ENCODE data around the gene MICAL2.

Gene MICAL2

GRCh38 chr11:12110201-12110713, at the start of gene MICAL2:
Gene MICAL2, plus strand, starts transcription at chr11:12110590. Its CDS starts 51,566 bp downstream, at chr11:12162156.
- DNase-seq (ENCODE audit: low read depth) = peak; percentile 65

- no peak for DNase-seq (ENCODE audit: low read depth)
These were observed 48.4 kb upstream of the MICAL2 start for GRCh38 chr11:12061851-12062560.

GRCh38 chr11:12063251-12063650, 47.1 kb upstream of the MICAL2 start:
- no peak for DNase-seq (ENCODE audit: low read depth)

GRCh38 chr11:12064136-12064953, 46.0 kb upstream of the MICAL2 start:
- DNase-seq (ENCODE audit: low read depth) = no peak

GRCh38 chr11:12064954-12065280, 45.5 kb upstream of the MICAL2 start:
- no peak for DNase-seq (ENCODE audit: low read depth)

- no peak for DNase-seq (ENCODE audit: low read depth)
These were observed 44.2 kb upstream of the MICAL2 start for GRCh38 chr11:12066056-12066798.

- no peak for DNase-seq (ENCODE audit: low read depth)
These were observed 43.4 kb upstream of the MICAL2 start for GRCh38 chr11:12066799-12067508.

GRCh38 chr11:12067796-12068357, 42.5 kb upstream of the MICAL2 start:
- DNase-seq (ENCODE audit: low read depth) = no peak

GRCh38 chr11:12069066-12069676, 41.2 kb upstream of the MICAL2 start:
- no peak for DNase-seq (ENCODE audit: low read depth)

- DNase-seq (ENCODE audit: low read depth) = no peak
These were observed 39.7 kb upstream of the MICAL2 start for GRCh38 chr11:12070446-12071267.

GRCh38 chr11:12071574-12071973, 38.8 kb upstream of the MICAL2 start:
- no peak for DNase-seq (ENCODE audit: low read depth)

GRCh38 chr11:12073436-12073835, 37.0 kb upstream of the MICAL2 start:
- DNase-seq (ENCODE audit: low read depth) = no peak

- no peak for DNase-seq (ENCODE audit: low read depth)
These were observed 36.5 kb upstream of the MICAL2 start for GRCh38 chr11:12073886-12074285.

GRCh38 chr11:12074529-12075195, 35.7 kb upstream of the MICAL2 start:
- no peak for DNase-seq (ENCODE audit: low read depth)

- no peak for DNase-seq (ENCODE audit: low read depth)
These were observed 35.1 kb upstream of the MICAL2 start for GRCh38 chr11:12075291-12075690.

GRCh38 chr11:12075822-12076821, 34.3 kb upstream of the MICAL2 start:
- no peak for DNase-seq (ENCODE audit: low read depth)

- DNase-seq (ENCODE audit: low read depth) = no peak
These were observed 33.4 kb upstream of the MICAL2 start for GRCh38 chr11:12076840-12077534.

Data from stimulated activated CD8-positive, alpha-beta memory T cell treated with anti-CD3 and anti-CD28 coated beads, Interleukin-12 subunit alpha, Interleukin-12 subunit beta, amount 100 ng/mL, for 1 hour (primary cell).